HUDEP-2 (cell line): ENCODE measurements around the gene IREB2.
A peak's percentile ranks its signal among the peaks of the same experiment; 100 is the strongest.

Source experiments
- DNase-seq, 76 experiments: peaks; one replicate each; lab custom pipeline; 2025; ENCODE audit not compliant: unreplicated experiment in 76 of 76; lab: John Stamatoyannopoulos, UW

IREB2 gene

DNA sequence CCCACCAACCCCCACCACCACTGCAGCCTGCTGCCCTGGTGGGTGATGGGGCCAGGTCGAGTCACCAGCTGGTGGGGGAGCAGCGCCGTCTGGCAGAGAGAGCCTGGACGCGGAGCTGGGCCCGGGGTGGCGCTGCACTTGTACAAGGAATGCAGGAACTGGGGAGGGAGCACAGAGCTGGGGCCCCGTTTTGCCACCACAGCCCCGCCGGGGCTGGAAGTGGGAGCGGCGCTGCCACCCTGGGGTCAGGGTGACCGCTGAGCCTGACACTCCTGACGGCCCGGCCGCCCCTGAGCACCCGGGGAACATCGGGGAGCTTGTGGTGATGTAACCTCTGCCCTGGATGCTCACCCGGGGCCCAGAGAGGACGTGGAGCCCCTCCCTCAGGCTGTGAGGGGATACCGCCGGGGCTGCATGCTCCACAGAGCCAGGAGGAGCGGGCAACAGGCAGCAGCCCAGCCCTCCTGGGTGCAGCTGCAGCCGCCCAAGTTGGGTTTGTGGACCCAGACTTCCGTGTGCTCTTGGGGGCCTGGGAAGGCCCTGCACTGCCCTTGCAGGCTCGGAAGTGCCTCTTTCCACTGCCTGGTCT is 32.6 kb upstream of the IREB2 start:
- DNase-seq: no peak

DNA sequence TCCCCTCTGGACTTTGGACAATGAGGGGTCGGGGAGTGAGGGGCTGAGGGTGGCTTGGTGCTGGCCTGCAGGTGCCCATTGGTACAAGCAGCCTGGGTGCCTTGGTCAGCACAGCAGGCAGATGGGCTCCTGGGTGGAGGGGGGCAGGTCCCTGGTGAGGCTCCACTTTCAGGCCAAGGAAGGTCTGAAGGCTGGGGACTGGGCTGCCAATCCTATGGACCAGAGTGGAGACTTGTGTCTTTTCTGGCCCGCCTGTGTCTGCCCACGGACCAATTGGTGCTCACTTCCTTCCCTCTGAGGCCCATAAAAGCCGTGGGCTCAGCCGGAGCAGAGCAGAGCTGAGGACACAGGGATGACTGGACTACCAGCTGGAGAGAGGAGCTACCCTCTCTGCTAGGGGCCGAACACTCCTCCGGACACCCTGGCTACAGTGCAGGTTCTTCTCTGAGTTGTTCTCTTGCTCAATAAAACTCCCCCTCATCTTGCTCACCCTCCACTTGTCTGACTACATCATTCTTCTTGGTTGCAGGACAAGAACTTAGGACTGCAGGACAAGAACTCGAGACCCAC is 31.9 kb upstream of the IREB2 start:
- no peak for DNase-seq

DNA sequence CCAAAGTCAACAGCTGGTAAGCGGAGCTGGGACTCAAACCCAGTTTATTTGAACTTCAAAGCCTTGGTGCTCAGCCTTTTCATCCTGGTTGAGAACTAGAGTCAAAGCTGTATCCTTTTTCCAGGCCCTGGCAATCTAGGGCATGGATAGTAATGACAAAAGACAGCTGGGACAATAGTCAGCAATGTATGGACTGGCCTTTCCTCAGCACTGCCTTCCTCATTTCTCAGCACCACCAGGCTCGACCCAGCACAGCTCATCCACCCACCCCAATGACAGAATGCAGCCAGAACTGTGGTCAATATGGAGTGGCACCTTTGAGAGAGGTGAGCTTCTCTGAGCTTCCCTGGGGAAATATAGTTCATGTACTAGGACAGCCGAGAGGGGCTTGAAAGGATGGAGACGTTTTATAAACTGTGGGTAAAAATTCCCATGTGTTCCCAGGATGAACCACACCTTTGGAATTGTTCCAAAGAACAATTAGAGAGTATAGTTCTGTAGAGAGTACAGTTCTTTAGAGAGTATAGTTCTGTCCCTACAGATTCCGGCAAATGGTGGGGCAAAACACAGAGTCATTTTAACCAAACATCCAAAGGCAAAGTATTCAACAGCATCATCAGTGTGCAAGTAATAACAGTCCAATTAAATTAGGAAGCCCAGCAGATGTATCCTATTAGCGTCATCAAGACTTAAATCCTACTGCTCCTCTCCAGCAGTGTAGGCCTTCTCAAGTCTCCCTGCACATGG is 30.2 kb upstream of the IREB2 start:
- no peak for DNase-seq

DNA sequence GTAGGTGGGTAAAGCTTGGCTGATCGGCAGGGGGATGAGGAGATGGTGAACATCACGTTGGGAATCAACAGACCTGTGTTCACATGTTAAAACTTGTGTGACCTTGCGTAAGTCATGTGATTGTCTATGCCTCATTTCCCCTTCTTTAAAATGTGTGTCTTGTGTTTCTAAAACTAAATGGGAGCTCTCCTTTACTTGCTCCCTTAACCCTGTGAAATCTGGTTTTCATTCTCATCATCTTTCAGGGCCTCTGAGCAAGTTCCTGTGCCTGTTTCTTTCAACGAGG is 29.7 kb upstream of the IREB2 start:
- DNase-seq: no peak

DNA sequence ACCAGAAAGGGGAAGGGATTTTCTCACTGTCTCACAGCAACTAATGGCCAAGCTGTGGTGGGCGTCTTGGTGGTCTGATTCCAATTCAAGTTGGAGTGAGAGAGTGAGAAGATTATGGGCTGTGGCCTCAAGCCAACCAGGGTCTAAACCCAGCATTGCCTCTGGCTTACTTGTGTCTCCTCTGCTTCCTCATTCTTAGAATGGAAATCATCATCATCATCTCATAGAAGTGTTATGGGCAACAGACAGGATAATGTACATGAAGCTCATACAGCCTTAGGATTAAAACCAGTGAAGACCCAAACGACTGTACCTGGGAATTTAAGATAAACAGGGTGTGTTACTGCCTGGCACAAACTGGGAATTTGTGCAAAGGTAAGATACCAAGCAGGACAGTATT is 29.1 kb upstream of the IREB2 start:
- no peak for DNase-seq

DNA sequence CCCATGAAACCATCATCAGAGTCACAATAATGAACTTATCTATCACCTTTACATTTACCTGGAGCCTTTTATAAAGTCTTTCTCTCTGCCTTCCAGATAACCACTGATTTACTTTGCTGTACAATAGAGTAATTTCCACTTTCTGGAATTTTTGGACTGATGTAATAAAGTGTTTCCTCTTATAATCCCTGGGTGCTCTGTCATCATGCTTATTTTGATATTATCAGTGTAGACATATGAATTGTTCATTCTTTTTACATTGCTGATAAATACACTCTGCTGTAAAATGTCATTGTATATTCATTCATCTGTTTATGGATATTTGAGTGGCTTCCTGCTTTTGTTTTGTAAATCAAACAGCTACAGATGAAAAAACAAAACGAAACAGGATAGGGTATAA is 27.0 kb upstream of the IREB2 start:
- DNase-seq: no peak

DNA sequence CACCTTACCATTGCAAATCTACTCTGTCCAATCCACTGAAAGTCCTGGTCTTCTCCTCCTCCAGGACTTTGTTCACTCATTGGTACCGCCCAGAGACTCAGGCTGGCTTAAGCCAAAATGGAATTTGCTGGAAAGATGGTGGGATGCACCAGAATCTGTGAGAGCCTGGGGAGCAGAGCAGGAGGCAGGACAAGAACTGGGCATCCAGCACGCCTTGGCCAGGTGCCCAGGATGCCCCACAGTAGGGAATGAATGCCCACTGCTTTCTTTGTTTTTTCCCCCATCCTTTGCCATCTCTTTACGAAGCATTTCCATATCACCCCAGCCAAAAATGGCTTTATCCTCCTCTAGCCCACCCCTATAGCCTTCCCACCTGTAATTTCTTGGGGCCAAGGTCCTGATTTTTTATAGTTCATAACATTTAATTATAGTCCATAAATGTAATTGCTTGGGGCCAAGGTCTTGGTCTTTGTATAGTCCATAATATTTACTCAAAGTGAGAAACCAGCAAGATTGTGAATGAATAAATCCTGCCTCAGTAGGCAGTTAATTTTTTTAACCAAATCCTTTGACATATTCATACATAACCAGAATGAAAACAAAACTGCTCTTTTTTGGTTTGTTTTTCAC is 23.3 kb upstream of the IREB2 start:
- no peak for DNase-seq

DNA sequence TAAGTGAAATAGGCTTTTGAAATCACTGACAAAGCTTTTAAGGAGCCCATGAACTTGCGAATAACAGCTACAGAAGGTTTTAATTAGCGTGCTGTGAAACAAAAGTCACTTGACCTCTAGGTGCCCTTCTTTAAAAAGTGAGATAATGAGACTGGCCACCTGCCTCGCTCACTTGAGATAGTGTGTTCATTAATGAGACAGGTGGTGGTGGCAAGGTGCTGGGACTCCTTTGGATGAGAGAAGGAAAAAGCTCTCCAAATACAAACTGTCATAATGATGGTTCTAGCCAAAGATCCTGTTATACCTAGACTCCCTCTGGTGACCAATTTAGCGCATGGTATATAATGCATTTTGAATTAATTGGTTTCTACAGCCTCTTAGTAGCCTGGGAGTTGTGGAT is 22.7 kb upstream of the IREB2 start:
- peak in 4 of 76 experiments; percentile 2 to 14 (median 7) for DNase-seq

DNA sequence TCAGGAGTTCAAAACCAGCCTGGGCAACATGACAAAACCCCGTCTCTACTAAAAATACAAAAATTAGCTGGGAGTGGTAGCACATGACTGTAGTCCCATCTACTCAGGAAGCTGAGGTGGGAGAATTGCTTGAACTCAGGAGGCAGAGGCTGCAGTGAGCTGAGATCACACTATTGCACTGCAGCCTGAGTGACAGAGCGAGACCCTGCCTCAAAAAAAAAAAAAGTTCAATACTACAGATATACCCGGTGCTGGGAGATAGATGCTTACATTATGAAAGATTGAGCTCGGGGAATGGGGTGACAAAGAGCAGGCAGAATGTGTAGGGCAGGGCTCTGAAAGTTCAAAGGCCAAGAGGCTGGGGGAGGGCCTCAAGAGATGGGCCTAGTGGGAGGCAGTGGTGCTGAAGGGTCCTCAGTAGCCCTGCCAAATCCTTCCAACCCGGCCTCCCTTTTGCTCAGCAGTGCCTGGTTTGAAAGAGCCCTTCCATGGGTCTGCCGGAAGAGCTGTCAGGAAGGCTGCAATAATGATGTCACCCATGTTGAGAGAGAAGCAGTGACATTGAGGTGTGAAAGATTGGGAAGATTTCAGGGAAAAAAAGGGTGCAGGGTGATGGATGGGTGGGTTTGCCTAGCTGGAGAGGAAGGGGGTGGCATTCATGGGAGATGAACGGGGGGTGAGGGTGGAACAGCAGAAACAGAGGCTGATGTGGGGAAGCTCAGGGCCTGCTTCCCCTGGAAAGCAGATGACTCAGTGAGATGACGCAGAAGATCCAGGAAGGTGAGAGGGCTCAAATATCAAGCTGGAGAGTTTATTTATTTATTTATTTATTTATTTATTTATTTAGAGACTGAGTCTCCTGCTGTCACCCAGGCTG is 20.0 kb upstream of the IREB2 start:
- DNase-seq: no peak

DNA sequence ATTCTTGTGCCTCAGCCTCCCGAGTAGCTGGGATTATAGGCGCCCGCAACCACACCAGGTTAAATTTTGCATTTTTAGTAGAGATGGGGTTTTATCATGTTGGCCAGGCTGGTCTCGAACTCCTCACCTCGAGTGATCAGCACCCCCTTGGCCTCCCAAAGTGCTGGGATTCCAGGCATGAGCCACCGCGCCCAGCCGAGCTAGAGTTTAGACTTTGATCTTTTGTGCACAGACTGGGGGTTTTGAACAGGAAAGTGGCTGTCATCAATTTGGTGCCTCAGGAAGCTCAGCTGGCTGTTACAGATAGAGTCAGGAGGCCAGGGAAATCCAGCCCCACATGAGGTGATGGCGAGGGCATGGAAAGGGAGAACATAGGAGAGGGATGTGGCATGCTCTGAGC is 19.3 kb upstream of the IREB2 start:
- DNase-seq: no peak

DNA sequence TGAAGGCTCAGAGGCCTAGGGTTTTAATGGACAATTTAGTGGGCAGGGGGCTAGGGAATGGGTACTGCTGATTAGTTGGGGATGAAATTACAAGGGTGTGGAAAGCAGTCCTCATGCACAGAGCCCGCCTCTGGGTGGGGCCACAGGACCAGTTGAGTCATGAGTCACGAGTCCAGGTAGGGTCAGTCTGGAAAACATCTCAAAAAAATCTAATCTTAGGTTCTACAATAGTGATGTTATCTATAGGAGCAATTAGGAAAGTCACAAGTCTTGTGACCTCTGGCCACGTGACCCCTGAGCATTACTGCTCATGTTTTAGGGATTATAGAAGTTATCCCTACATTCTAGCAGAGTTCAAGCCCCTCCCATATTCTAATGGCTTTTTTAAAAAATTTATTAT is 18.6 kb upstream of the IREB2 start:
- no peak for DNase-seq

DNA sequence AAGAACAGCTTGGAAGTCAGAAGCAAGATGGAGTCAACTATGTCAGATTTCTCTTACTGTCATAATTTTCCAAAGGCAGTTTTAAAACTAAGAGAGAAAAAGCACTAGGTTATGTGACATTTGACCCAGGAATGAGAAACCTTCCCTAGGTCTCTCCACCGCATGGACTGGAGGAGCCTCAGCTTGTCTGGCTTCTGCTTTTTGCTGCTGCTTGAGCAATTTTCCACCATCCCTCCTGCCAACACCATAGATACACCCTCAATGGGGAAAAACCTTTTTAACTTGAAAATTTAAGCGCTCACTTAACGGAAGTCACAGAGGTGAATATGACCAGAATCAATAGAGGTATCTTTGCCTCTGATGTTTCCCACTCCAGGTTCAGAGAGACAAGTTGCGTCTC is 17.8 kb upstream of the IREB2 start:
- DNase-seq: no peak

DNA sequence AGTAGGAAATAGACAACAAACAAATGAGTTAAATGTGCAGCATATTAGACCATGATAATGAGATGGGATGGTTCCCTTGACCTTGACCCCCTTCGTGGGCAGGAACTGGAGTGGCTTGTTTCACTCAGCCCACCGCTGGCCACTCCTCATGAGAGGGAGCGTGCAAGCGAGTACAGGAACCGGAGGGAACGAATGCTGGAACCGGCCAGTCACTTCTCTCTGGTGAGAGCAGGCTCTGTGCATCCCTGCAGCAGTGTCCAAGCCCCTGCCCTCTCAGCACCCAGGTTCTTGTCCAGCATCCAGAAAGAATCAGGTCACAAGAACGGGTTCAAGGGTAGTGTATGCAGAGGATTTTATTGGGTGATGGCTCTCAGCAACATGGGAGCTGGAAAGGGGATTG is 17.2 kb upstream of the IREB2 start:
- DNase-seq: no peak

DNA sequence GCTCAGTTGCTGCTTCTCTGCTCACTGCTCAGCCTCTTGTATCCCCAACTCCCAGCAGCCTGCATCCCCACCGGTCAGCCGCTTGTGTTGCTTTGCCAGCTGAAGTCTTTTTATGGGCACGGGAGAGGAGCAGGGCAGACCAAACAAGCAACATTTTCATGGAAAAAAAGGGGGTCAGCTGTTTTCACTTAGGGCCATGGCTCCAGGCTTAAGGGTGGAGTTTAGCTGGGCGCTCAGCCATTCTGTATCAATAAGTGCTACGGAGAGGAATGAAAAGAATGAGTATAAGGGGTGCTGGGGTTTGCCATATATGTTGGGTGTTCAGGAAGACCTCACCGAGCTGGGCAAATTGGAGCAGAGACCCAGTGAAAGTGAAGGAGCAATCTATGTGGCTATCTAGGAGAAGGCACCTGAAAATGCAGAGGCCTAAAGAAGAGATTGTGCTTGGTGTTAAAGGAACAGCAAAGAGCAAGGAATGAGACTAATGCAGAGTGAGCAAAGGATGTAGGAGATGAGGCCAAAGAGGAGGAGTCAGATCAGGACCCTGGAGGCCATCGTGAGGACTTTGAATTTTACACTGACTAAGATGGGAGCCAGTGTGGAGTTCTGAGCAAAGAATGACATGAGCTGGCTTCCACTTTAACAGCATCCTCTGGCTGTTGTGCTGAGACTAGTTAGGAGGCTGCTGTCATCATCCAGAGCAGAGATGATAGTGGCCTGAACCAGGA is 16.6 kb upstream of the IREB2 start:
- no peak for DNase-seq

DNA sequence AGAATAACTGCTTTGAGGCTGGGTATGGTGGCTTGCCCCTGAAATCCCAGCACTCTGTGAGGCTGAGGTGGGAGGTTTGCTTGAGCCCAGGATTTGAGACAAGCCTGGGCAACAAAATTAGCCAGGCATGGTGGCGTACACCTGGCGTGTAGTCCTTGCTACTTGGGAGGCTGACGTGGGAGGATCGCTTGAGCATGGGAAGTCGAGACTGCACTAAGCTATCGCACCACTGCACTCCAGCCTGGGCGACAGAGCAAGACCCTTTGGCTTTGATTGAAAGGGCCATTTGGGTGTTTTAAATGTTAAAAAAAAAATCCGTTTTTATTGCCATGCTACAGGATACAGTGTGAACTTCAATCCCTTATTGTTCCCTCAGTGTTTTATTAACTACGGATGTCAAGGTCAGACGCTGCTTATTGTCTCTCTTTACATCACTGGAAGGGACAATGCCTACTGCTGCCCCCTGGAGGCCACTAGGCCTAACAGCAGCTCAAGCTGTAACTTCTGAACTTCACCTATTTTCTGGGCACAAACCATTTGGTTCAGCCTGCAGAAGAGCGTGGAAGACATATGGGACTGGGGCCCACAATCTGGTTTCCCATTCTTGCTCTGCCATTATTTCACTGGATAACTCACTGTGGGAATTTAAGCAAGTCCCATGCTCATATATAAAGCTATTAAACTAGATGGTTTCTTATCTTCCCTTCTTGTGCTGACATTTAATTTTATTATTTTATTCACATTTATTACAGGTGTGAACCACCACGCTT is 15.3 kb upstream of the IREB2 start:
- DNase-seq: peak in 51 of 76 experiments; percentile 1 to 56 (median 22)

DNA sequence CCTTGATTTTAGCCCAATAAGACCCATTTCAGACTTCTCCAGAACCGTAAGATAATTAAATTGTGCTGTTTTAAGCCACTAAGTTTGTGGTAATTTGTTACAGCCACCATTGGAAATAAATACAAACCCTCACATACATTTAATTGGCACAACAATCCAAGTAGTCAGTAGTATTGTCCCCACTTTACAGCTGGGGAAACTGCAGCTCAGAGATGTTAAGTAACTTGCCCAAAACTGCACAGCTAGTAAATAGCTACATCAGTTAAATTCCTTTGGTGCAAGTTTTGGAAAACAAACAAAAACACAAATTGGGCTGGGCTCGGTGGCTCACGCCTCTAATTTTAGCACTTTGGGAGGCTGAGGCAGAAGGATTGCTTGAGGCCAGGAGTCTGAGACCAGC is 13.3 kb upstream of the IREB2 start:
- DNase-seq: no peak

DNA sequence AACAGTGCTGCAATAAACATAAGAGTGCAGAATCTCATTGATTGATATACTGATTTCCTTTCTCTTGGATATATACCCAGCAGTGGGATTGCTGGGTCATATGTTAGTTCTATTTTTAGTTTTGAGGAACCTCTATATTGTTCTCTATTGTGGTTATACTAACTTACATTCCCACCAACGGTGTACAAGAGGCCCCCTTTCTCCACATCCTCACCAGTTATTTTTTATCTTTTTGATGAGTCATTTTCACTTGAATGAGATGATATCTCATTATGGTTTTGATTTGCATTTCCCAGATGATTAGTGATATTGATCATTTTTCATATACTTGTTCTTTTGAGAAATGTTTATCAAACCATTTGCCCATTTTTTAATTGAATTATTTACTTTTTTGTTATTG is 12.4 kb upstream of the IREB2 start:
- DNase-seq: no peak

DNA sequence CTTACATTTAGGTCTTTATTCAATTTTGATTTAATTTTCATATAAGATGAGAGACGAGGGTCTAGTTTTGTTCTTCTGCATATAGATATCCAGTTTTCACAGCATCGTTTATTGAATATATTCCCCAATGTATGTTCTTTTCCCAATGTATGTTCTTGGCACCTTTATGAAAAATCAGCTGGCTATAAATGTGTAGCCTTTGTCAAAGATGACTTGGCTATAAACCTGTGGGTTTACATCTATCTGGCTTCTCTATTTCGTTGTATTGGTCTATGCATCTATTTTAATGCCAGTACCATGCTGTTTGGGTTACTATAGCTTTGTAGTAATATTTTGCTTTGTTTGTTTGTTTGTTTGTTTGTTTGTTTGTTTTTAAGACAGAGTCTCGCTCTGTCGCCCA is 11.7 kb upstream of the IREB2 start:
- DNase-seq: no peak

DNA sequence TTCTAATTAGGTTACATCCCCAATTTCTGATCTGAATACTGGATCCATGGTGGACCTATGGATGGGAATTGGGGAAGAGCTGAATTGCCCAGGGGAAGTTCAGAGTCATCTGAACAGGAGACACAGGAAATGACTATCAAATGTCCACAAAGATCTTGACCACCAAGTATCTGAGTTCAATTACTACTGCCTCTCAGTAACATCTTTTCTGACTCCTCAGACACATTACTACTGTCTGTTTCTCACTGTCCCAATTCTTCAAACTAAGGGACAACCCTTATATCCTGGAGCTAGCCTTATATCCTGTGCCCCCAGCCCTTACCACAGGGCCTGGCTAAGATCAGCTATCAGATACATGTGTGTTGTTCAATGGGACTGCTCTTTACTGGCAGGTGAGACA is 10.1 kb upstream of the IREB2 start:
- DNase-seq: no peak

DNA sequence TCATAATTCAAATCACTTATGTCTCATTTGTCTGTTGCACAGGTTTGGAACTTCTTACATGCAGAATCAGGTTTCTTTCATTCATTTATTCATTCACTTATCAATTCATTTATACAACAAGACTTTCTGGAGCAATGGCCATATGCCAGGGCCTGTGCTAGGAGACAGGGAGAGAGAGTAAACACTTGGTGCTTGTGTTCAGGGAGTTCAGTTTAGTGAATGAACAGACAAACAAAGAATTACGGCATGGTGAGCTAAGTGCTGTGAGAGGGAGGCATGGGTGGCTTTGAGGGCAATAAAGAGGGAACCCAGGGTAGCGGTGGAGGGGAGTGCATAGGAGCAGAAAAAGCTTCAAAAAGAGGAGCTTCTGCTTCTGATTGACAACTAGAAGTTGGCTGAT is 8.5 kb upstream of the IREB2 start:
- no peak for DNase-seq
